GM12875 (cell line): ENCODE results near the gene POP4.

Source experiments
- H3K4me3 ChIP-seq: one replicate; pipeline ENCODE4 v1.5.1; 2011; ENCODE audit warnings: low read depth, low read length, control low read depth
- CTCF ChIP-seq: IDR thresholded peaks from 2 replicates; pipeline ENCODE4 v1.5.1; 2011; ENCODE audit warnings: low read depth, mild to moderate bottlenecking, control low read depth, inconsistent platforms, low read length, moderate library complexity, borderline replicate concordance; ENCODE audit not compliant: insufficient read depth

Gene POP4

GRCh38 chr19:29635963-29636362, 29.9 kb downstream of the POP4 start:
- no peak overlapping the region for H3K4me3 ChIP-seq
- TF ChIP-seq CTCF, result no peak

- no peak for TF ChIP-seq CTCF
- no peak overlapping the region for H3K4me3 ChIP-seq
These were observed 30.7 kb downstream of the POP4 start for GRCh38 chr19:29636553-29637360.

- no peak for TF ChIP-seq CTCF
These were observed 33.0 kb downstream of the POP4 start for GRCh38 chr19:29639086-29639485.

GRCh38 chr19:29640231-29640630, 34.1 kb downstream of the POP4 start:
- TF ChIP-seq CTCF, result no peak
- H3K4me3 ChIP-seq, result no peak overlapping the region

More at GRCh38 chr19:29639086-29639485, 33.0 kb downstream of the POP4 start:
- no peak overlapping the region for H3K4me3 ChIP-seq

- TF ChIP-seq CTCF, result no peak
- H3K4me3 ChIP-seq, result no peak overlapping the region
These were observed 35.5 kb downstream of the POP4 start for GRCh38 chr19:29641597-29641996.

GRCh38 chr19:29643361-29643935, 37.4 kb downstream of the POP4 start:
- TF ChIP-seq CTCF, result no peak
- H3K4me3 ChIP-seq, result no peak overlapping the region

- TF ChIP-seq CTCF, result no peak
- H3K4me3 ChIP-seq, result no peak overlapping the region
These were observed 38.1 kb downstream of the POP4 start for GRCh38 chr19:29644210-29644609.
